ENCODE measurements around the gene OR8J1.
"Not testable (repeated sequence)": the region's sequence is repeated elsewhere in the genome, so short reads cannot be mapped to it uniquely, and the experiment has no call there.

The OR8J1 gene

GRCh38 chr11:56353991-56354390, at the start of gene OR8J1:
TSS of gene OR8J1 (plus strand) at chr11:56354291. CDS start at chr11:56360247, 5,956 bp downstream.
- DNase-seq (ENCODE audit: low read depth), result no peak

- DNase-seq (ENCODE audit: low read depth), result no peak
Observed at GRCh38 chr11:56307836-56308235, 46.3 kb upstream of the OR8J1 start.

GRCh38 chr11:56314844-56315243, 39.2 kb upstream of the OR8J1 start, which contains the start of gene OR8K3:
TSS of gene OR8K3 (plus strand) at chr11:56315144. CDS start at chr11:56318307, 3,163 bp downstream.
- DNase-seq (ENCODE audit: low read depth), result no peak

- no peak for DNase-seq (ENCODE audit: low read depth)
Observed at GRCh38 chr11:56331861-56332491, 22.1 kb upstream of the OR8J1 start.

- no peak for DNase-seq (ENCODE audit: low read depth)
Observed at GRCh38 chr11:56333156-56333555, 20.9 kb upstream of the OR8J1 start.

GRCh38 chr11:56340289-56340688, 13.8 kb upstream of the OR8J1 start:
- DNase-seq (ENCODE audit: low read depth), result no peak

- DNase-seq (ENCODE audit: low read depth), result no peak
Observed at GRCh38 chr11:56345739-56346138, 8.4 kb upstream of the OR8J1 start, which contains the start of gene OR8K1. TSS of gene OR8K1 (plus strand) at chr11:56346039. CDS start at chr11:56346039, 0 bp downstream.

- DNase-seq (ENCODE audit: low read depth), result no peak
Observed at GRCh38 chr11:56375324-56375723, 21.2 kb downstream of the OR8J1 start, which contains the start of gene OR8U1. TSS of gene OR8U1 (plus strand) at chr11:56375624. CDS start at chr11:56375624, 0 bp downstream.

GRCh38 chr11:56380120-56380519, 26.0 kb downstream of the OR8J1 start:
- DNase-seq (ENCODE audit: low read depth), result no peak

GRCh38 chr11:56394381-56394780, 40.3 kb downstream of the OR8J1 start:
- no peak for DNase-seq (ENCODE audit: low read depth)

GRCh38 chr11:56396047-56396446, 42.0 kb downstream of the OR8J1 start:
- no peak for DNase-seq (ENCODE audit: low read depth)

- not testable (repeated sequence) for DNase-seq (ENCODE audit: low read depth)
Observed at GRCh38 chr11:56401858-56402461, 47.9 kb downstream of the OR8J1 start.

GRCh38 chr11:56404393-56404792, 50.3 kb downstream of the OR8J1 start:
- DNase-seq (ENCODE audit: low read depth), result no peak

- no peak for DNase-seq (ENCODE audit: low read depth)
Observed at GRCh38 chr11:56410801-56411200, 56.7 kb downstream of the OR8J1 start.
